HG03378 (cell line): Measurements from ENCODE around the gene PDGFA.

Source experiments
- ATAC-seq: cut with Tn5 transposase; IDR thresholded peaks from one replicate; pipeline ENCODE4 v1.9.1; 2021; ENCODE audit warnings: mild to moderate bottlenecking, moderate library complexity; ENCODE audit not compliant: unreplicated experiment

The PDGFA gene

DNA sequence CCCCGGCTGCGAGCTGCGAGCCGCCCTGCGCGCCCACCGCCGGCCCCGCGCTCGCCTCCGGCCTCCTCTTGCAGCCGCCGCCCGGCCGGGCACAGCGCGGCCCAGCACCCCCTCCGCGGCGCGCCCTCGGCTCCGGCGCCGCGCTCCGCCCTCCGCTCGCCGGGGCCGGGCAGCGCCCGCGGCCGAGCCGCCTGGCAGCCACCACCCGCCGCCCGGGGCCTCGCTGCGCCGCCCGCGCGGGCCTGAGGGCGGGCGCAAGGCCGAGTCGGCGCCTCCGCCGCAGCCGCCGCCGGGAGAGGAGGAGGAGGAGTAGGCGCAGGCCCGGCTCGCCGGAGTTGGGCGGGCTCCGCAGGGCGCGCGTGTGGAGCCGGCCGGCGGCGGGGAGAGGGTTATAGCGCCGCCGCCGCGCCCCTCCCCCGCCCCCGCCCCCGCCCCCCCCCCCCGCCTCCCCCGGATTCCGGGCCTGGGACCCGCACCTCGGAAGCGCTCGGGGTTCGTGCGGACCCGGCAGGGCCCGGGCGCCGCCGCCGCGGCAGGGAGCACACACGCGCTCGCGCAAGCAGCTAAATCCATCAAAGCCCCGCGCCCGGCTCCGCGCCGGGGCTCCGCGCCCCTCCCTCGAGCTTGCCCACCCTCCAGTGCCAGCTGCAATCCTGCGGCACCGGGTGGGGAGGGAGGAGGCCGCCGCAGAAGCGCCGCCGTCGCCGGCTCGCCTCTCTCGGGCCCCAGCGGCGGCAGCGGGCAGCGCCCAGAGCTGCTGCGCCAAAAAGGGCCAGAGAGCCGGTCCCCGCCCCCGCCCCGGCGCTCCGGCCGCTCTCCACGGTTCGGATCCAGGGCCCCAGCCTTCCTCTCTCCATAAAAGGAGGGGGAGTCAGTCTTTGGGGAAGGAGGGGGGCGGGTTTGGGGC lies at the start of gene PDGFA:
Gene PDGFA (minus strand): TSS at position 363 of the 907 bp plus-strand sequence. CDS start 845 bp downstream, outside the sequence.
- ATAC-seq, result no peak

DNA sequence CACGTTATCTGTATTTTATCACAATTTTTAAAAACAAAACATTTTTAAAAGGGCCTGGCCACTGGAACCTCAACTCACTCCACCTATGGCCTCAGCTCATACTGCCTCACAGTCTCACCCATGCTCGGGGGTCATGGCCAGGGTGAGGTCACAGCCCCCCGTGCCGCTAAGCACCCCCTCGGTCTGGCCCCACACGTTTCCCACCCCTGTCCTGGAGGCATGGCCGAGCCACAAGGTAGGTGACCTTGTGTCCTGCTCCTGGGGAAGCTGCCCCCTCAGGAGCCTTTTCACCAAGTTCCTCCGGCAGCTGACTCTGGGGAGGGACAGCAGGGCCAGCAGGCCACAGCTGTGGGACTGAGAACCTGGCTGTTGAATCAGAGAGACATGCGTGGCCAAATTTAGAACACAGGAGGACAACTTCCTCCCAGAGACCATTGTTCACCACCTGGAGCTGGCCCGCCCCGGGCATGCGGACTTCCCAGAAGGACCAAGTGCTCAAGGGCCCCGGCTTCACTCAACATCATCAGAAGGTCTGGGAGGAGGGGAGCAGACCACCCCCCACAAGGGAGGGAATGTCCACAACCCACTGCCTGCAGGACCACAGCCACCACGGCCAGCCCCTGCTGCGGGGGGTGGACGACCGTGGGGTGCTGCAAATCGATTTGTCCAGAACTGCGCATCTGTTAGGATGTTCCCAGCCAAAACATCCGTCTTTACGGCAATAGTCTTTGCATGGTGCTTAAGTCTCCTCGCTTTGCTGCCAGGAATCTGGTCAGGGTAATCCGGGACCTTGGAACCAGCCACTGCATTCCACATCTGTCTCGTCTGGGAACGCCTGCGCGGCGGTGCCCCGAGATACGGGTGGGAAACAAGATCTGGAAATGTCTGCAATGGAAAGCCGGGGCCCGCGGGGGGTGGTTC lies 48.6 kb upstream of the PDGFA start:
- ATAC-seq, result no peak

DNA sequence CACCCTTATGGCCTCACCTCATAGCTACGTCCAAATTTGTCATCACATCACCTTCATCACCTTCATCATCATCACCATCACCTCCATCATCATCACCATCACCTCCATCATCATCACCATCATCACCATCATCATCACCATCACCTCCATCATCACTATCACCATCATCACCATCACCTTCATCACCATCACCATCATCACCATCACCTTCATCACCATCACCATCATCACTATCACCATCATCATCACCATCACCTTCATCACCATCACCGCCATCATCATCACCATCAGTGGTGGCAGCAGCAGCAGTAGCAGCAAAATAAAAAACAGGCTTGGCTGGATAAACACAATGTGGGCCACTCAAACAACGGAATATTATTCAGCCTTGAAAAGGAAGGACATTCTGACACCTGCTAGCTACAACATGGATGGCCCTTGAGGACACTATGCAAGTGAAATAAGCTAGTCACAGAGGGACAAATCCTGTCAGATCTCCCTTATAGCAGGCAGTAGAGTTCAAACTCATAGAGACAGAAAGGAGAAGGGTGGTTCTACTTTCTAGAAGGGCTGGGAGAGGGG lies 47.7 kb upstream of the PDGFA start:
- ATAC-seq, result no peak

DNA sequence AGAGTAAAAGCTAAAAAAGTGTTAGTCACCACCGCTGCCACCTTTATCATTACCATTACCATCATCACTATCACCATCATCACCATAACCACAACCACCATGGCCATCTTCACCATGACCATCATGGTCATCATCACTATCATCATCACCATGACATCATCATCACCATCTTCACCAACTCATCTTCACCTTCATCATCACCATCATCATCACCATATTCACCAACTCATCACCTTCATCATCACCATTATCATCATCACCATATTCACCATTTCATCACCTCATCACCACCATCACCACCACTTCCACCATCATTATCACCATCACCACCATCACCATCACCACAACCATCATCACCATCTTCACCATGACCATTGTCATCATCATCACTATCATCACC lies 46.5 kb upstream of the PDGFA start:
- no peak for ATAC-seq

DNA sequence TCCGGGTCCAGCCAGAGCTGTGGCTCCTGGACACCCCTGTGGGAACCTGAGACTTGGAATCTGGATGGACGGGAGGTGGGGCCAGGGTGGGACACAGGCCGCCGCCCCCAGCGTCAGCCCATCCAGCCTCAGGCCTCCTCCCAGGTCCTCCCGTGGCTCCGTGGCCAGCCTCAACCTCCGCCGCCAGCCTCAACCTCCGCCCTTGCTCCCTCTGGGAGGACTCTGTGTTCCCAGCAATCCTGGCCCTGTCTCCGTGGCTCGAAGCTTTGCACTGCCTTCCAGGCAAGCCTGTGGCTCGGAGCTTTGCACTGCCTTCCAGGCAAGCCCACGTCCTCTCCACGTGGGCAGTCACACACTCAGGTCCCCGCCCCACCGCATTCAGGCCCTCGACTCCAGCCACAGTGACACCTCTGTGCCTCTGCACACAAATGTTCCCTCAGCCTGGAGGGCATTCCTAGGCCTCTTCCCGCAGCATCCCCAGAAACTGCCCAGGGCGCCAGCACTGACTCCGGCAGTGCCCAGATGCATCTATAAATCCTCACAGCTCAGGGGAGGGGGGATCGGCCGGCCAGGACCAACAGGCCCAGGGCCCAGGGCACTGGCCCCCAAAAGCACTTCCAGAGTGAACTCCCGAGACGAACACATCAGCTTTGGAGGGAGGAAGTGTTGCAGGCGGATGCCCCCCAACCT lies 44.7 kb upstream of the PDGFA start:
- no peak for ATAC-seq

DNA sequence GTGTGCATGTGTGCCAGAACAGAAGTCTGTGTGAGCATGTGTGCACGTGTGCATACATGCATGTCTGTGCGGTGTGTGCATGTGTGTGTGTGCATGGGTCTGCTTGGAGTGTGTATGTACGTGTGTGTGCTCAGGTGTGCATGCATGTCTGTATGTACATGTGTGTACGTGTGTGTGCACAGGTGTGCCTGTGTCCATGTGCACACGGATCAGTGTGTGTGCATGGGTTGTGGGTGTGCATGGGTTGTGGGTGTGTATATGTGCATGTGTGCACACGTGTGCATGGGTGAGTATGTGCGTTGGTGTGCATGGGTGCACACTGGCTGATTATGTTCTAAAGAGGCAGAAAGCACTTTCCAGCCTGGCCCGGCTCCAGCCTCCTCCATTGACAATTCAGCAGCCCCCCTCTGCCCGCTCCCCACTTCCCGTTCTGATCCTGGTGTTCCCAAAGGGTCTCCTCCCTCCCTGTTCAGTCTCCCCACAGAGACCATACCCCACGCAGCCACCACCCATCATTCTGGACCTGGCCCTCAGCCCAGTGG lies 44.1 kb upstream of the PDGFA start:
- ATAC-seq, result no peak

DNA sequence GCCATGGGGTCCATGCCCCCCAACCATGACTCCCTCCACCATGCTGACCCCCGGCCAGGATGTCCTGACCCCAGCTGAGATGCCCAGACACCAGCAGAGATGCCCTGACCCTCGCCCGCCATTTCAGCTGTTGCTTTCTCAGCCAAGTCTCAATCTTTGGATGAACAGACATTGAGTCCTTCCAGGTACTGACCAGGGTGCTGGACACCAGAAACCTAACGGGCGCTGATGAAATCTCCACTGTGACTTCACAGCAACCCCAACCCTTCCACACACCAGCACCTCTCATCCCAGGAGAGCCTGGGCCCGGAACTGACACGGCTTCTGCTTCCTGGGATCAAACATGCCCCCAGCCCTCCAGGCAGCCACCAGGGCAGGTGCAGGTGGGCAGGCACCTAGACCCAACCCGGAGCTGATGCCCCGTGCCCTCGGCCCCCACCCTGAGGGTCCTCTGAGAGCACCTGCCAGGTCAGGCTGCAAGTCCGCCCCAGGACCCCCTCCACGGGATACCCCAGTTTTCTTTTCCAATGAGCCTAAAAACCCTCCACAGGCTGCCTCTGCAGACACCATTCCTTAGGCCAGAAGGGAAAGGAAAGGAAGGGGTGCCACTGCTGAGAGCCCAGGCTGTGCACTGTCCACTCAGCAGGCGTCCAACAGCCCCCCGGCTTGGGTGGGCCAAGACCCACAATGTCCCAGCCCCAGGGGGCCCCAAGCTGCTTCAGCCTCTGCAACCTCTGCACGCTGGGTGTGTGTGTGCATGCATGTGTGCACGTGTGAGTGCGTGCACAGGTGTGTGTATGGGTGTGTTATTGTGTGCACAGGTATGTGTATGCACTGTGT lies 43.4 kb upstream of the PDGFA start:
- ATAC-seq, result no peak

DNA sequence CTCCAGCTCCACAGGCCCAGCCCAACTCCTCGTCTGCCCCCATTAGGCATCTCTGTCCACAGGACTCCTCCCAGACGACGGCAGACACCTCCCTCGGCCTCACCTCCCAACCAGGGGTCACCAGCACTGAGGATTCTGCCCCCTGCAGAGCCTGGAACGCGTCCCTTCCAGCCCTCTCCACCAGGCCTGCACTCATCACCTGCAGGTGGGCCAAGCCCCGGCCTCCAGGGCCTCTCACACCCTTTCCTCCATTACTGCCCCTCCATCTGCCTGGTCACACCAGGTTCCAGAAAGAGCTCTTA lies 42.7 kb upstream of the PDGFA start:
- no peak for ATAC-seq

DNA sequence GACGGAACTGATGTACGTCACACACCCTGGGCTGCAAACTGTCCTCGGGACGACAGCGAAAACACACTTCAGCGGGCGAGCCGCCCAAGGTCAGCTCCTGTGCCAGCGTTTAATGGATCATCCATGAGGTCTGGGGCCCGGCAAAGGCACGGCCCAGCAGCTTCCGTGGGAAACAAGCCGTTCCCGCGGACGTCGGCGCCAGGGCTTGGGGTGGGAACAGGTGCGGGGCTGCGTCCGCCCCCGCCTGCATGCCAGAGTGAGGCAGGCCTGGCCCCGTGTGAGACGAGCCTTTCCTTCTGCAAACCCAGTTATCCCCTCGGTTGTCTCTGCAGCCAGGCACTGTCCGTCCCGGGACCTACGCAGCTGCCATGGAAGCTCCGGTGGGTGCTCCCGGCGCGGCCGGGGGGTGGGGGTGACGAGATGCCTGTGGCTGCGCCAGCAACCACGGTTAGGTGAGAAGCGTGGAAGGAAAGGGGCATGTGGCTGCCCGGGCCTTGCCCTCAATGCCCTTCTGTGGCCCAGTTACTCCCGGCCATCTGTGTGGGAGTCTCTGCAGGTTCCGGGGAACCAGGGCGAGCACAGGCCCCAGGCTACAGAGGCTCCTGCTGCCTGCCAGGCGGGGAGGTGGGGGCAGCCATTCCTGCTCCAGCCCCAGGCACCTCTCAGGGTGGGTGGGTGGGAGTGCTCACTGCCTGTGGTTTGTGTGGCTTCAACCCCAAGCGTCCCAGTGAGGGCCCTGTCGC lies 42.2 kb upstream of the PDGFA start:
- no peak for ATAC-seq

DNA sequence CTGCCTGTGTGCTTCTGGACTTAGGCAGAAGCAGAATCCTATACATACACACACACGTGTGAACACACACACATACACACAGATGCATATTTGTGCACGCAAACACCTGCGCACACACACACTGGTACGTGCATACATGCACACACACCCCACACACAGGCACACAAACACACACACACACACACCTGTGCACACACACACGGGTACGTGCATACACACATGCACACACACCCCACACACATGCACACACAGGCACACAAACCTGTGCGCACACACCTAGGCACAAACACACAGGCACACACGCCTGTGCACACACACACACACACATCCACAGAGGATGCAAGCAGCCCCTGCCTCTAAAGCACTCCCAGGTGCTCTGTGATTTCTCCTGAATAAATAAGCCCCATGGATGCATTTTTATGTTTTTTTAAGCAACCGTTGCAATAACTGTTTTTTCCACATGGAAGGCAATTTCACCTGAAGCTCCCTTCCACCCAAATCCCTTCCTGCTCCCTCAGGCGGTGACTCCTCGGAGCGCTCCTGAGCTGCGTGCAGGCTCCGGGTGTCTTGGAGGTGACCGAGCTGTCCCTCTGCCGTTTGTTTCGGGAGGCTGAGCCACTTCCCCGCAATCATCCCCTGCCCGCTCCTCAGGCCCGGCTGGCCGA lies 41.5 kb upstream of the PDGFA start:
- ATAC-seq, result no peak

DNA sequence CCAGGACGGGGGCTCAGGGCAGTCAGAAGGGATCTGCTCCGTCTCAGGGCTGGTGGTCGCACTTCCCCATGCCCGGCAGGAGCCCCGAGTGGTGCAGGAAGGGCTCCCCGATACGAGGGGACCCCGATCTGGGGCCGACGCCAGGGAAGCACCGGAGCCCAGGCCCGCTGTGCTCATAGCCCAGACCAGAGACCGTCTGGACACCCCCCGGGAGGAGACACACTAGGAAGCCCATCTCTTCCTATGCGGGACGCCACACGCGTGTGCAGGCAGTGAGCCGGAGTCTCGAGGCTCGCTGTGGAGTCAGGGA lies 39.7 kb upstream of the PDGFA start:
- no peak for ATAC-seq

DNA sequence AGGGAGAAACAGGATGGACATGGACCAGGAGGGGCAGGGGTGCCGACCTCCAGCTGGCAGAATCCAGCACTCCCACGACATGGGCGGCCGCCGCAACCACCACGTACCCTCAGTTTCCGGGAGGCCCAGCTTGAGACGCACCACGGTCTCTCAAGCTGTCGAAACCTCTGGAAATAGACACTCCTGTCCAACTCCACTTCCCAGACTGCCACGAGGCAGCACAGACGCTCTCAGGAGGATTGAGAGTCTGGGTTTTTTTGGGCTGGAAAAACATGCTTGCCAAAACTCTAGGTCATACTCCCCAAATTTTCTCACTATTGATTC lies 37.9 kb upstream of the PDGFA start:
- ATAC-seq, result no peak

DNA sequence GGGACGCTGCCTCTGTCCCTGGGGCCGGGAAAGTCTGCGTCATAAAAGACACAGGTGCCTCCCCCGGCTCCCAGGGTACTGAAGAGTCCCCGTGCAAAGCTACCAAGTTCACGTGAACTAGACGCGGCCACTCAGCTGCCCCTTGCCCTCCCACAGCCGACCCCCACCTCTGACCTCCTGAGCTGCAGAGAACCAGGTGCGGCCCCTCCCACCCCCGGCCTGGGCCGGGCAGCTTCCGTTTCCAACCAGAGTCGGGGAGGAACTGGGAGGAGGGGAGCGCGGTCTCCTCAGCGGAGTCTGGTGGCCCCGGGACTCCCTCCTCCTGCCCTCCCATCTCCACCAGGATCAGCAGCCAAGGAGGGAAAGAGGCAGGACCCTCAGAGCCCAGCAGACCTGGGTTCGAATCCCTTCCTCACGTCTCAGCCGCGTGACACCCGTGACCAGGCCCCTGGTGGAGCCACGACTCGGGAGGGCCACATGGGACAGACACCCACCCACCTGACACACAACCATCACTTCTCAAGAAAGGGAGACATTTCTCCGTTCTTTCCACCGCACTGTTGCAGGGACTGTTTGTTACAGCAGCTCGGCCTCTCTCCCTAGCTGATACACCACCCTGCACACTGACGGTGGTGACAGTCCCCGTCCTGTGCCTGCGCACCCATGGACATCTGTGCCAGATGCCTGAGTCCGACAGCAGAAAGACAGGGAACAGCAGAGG lies 37.4 kb upstream of the PDGFA start:
- ATAC-seq, result no peak

DNA sequence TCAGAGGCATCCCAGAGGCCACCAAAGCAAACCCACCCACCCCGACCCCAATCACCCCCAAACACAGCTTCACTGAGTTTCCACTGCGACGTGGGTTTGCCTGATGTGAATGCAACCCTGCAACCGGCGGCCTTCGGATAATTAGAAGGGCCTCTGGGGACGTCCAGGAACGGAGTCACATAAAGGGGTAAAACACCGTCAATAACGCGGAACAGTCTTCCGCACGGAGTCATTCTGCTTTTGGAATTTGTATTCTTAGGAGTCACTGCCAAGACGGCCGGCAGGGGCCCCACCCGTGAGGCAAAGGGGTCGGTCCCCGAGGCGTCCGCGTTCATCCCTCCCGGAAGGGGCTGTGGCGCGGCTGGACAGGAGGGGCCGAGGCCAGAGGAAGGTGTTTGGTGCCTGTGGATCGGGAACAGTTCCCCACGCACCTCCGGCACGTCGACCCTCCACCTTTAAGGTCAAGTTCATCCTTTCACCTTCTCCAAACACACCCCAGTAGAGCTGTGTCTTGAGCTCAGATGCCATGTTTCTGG lies 36.7 kb upstream of the PDGFA start:
- no peak for ATAC-seq

DNA sequence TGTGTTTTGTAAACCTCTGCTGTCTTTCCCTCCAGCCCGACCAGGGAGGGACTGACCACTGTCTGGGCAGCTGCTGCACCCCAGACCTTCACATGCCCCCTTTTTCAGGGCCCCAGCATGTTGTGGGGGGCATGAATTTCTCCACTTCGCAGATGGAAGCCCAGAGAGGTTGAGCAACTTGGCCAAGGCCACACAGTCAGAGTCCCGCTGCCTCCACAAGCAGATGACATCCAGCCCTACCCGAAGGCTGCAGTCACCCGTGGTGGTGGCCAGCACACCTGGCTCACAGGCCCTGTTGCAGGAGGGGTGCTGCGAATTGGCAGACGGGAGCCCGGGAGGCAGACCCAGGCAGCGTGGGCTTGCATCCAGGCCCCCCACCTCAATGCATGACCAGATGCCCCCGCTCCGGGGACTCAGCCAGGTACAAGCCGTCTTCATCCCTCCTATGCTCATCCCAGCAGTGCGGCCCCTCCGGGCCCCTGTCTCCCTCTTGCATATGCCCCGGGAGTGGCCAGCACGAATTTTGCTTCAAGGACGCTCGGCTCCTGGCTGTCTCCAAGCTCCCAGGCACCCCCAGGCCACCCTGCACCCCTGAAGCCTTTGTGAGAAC lies 36.0 kb upstream of the PDGFA start:
- no peak for ATAC-seq

DNA sequence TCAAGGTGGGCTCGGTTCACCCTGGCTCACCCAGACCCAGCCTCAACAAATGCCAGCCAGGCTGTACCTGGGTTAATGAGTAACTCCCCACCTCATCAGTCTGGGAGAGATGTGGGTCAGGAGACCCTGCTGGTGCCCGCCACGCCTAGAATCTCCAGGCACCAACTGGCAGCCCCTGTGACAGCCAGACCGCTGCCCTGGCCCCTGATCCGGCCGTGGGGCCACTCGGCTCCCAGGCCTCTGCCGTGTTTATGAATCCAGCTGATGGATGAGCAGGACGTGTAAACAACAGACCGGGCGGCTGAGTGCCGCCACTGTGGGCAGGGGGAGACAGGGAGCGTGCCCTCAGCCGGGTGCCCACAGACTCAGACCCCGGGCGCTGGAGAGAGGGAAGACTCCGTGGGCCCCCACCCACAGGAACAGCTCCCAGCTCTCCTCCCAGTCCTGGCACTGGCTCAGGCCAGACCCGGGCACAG lies 34.0 kb upstream of the PDGFA start:
- no peak for ATAC-seq

DNA sequence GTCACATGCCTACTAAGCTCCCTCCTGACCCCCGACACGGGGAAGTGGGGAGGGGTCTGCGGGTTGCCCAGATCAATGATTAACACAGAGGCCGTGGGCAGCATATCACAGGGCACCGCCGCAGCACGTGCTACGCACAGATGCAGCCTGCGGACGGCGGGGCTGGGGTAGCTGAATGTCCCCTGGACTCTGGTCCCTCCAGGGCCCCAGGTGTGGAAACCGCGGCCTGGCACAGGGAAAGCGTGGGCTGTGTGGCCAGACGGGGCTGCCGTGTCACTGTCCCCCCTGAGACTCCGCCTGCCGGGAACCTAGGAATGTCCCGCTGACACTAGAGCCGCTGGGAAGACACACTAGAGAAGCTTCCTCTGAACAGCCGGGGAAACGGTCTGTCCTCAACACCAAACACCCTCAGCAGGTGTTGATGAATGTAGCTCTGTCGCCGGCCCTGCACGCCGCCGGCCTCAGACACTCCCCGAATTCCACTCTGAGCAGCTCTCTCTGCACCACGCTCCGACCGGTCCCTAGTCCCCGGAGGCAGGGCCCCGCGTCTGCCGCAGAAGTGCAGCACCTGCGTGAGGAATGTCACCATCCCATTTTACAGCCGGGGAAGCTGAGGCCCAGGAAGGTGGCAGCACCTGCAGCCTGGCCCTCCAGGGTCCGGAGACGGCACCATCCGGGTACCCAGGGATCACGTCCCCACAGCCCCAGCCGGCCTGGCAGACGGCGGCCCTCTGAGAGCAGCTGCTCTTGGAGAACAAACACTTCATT lies 33.4 kb upstream of the PDGFA start:
- no peak for ATAC-seq
